ENCODE measurements around the gene IQCC.
A peak's percentile ranks its signal among the peaks of the same experiment; 100 is the strongest.

DNA sequence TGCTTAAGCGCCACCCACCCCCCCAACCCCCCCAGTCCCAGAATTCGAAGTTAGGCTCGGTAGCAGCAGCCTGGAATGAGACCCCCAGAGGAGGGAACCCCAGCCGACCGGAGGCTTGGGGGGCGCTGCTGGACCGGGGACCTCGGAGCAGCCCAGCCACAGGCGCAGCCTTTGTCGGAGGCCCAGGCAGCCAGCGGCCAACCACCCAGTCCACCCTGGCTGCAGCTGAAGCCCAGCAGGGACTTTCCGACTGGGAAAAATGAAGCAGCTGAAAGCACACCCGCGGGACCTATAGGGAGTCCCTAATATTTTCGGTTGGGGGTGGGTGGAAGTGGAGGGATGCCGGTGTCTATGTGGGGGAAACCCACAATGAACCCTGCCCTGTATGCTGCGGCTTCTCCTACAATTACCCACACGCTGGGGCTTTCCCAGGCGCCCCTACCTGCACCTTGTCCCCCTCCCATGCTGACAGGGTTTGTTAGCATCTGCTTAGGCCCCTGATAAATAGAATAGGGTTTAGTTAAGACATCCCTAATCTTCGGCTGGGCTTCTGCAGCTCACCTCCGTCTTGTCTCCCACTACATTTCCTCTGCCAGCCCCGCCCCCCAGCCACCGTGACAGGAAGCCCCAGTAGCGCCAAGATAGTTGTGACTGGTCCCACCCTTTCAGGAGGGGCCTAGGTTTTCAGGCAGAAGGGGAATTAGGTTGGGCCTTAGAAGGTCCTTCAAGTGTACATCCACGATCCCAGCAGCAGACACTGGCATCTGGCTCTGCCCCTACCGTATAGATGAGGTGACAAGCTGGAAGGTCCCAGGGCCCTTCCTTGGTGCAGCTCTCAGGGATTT is 4.2 kb upstream of the IQCC start:
- TF ChIP-seq, protein P1, sequence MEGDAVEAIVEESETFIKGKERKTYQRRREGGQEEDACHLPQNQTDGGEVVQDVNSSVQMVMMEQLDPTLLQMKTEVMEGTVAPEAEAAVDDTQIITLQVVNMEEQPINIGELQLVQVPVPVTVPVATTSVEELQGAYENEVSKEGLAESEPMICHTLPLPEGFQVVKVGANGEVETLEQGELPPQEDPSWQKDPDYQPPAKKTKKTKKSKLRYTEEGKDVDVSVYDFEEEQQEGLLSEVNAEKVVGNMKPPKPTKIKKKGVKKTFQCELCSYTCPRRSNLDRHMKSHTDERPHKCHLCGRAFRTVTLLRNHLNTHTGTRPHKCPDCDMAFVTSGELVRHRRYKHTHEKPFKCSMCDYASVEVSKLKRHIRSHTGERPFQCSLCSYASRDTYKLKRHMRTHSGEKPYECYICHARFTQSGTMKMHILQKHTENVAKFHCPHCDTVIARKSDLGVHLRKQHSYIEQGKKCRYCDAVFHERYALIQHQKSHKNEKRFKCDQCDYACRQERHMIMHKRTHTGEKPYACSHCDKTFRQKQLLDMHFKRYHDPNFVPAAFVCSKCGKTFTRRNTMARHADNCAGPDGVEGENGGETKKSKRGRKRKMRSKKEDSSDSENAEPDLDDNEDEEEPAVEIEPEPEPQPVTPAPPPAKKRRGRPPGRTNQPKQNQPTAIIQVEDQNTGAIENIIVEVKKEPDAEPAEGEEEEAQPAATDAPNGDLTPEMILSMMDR (IDR thresholded peaks at IDR 0.05) = no peak
- TF ChIP-seq POLR2AphosphoS5 (IDR thresholded peaks at IDR 0.05) = peak in 1 of 3 donors; percentile 18
- no peak for TF ChIP-seq POLR2A (IDR thresholded peaks at IDR 0.05)
- no peak for TF ChIP-seq EP300 (IDR thresholded peaks at IDR 0.05; ENCODE audit: low read depth)
